Measurements from ENCODE around the gene MAGI3.

Gene MAGI3

DNA sequence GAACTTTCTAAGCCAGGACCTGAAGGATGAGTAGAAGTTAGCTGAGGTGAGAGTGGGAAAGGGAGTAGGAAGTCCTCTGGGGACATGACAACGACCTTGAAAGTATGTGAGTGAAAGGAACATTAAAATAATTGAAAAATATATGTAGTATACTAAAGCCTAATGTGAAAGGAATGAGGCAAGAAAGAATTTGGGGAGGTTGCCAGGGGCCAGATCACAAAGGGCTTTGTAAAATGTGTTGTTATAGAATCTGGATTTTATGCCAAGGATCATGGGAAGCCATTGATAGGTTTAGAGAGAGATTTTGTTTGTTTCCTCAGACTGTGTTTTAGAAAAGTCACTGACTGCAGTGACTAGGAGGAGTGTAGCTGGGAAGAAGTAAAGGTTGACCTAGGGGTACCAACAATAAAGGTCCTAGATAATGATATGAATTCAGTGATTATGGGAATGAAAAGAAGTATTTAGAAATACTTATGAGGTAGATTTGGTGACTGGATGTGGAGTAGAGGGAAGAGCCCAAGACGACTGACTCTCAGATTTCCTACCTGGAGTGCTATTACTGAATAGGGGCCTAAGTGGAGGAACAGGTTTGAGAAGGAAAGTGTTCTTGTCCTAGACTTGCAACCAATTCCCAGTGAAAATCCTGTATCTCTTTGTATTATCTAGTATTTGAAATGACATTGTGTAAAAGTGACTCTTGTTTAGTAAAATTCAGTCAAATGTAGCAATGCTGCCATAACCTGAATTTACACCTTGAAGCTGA is 189.1 kb downstream of the MAGI3 start:
- no peaks in the 10 kb centered on the region for H4K20me1 ChIP-seq (ENCODE audit: insufficient read depth, low read length)
- H3K4me3 ChIP-seq (ENCODE audit: low read depth, low read length, poor library complexity, severe bottlenecking) = no peak overlapping the region
- H3K9me2 ChIP-seq (ENCODE audit: low read depth, low read length) = no peaks in the 10 kb centered on the region
- no peaks in the 10 kb centered on the region for H3K27me3 ChIP-seq (ENCODE audit: insufficient read depth, low read length)
- H3K4me2 ChIP-seq (ENCODE audit: low read length) = no peak overlapping the region
- no peak overlapping the region for H2AFZ ChIP-seq (ENCODE audit: low read length)
- no peaks in the 10 kb centered on the region for H3K36me3 ChIP-seq (ENCODE audit: insufficient read depth, low read length)
- H3K9ac ChIP-seq (ENCODE audit: low read length) = no peak overlapping the region
- H3K27ac ChIP-seq (ENCODE audit: low read depth, low read length, poor library complexity, severe bottlenecking) = no peak overlapping the region
- TF ChIP-seq EZH2 (IDR thresholded peaks at IDR 0.05; ENCODE audit: borderline replicate concordance, low read length) = no peak
- TF ChIP-seq, protein P1, sequence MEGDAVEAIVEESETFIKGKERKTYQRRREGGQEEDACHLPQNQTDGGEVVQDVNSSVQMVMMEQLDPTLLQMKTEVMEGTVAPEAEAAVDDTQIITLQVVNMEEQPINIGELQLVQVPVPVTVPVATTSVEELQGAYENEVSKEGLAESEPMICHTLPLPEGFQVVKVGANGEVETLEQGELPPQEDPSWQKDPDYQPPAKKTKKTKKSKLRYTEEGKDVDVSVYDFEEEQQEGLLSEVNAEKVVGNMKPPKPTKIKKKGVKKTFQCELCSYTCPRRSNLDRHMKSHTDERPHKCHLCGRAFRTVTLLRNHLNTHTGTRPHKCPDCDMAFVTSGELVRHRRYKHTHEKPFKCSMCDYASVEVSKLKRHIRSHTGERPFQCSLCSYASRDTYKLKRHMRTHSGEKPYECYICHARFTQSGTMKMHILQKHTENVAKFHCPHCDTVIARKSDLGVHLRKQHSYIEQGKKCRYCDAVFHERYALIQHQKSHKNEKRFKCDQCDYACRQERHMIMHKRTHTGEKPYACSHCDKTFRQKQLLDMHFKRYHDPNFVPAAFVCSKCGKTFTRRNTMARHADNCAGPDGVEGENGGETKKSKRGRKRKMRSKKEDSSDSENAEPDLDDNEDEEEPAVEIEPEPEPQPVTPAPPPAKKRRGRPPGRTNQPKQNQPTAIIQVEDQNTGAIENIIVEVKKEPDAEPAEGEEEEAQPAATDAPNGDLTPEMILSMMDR (IDR thresholded peaks at IDR 0.05; ENCODE audit: low read length) = no peak
- H3F3A ChIP-seq (ENCODE audit: insufficient read depth, low read length) = no peaks in the 10 kb centered on the region
- no peaks in the 10 kb centered on the region for H3K79me2 ChIP-seq (ENCODE audit: insufficient read depth, low read length)
- no peaks in the 10 kb centered on the region for H3K9me3 ChIP-seq (ENCODE audit: low read length)
- H3K4me1 ChIP-seq (ENCODE audit: insufficient read depth, low read length, severe bottlenecking) = no peaks in the 10 kb centered on the region

DNA sequence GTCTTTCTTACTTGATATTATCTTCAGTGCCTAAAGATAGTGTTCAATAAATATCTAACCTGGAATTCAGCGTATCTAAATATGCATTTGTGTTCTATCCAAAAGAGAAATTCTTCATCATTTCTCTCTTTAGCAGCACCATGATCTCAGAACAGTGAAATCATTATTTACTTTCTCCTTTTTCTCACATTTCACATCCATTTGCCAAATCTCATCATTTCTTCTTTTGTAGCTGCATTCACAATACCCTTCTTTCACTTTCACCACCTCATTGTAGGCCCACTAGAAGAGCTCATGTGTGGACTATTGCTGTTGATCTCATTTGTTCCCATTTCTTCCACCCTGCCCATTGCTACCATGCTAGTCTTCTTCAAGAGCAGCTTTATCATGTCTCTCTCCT is 191.0 kb downstream of the MAGI3 start:
- no peak overlapping the region for H3K4me2 ChIP-seq (ENCODE audit: low read length)
- no peaks in the 10 kb centered on the region for H3K27me3 ChIP-seq (ENCODE audit: insufficient read depth, low read length)
- no peak overlapping the region for H3K4me3 ChIP-seq (ENCODE audit: low read depth, low read length, poor library complexity, severe bottlenecking)

DNA sequence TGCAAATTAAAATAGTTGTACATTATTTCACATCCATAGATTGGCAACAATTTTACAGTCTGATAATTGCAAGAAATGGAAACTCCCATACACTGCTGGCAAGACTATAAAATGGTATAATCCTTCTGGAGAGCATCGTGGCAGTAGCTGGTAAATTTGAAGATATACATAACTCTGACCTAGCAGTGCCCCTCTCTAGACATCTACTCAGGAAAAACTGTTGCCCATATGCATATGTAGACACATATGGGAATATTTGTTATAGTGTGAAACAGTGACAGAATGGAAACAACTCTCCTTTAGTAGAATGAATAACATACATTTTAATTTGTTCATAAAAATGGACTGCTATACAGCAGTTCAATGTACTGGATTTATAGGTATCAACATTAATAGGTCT is 191.8 kb downstream of the MAGI3 start:
- Histone ChIP-seq H3K9me2 (ENCODE audit: low read depth, low read length) (no peaks in the 10 kb centered on the region), H3K9ac (ENCODE audit: low read length) (no peak overlapping the region), H3K27ac (ENCODE audit: low read depth, low read length, poor library complexity, severe bottlenecking) (no peak overlapping the region), H3F3A (ENCODE audit: insufficient read depth, low read length) (no peaks in the 10 kb centered on the region), H3K9me3 (ENCODE audit: low read length) (no peaks in the 10 kb centered on the region), H3K79me2 (ENCODE audit: insufficient read depth, low read length) (no peaks in the 10 kb centered on the region), H3K4me1 (ENCODE audit: insufficient read depth, low read length, severe bottlenecking) (no peaks in the 10 kb centered on the region), H3K27me3 (ENCODE audit: insufficient read depth, low read length) (no peaks in the 10 kb centered on the region), H3K4me2 (ENCODE audit: low read length) (no peak overlapping the region), H3K4me3 (ENCODE audit: low read depth, low read length, poor library complexity, severe bottlenecking) (no peak overlapping the region), H2AFZ (ENCODE audit: low read length) (no peak overlapping the region), H4K20me1 (ENCODE audit: insufficient read depth, low read length) (no peaks in the 10 kb centered on the region), H3K36me3 (ENCODE audit: insufficient read depth, low read length) (no peaks in the 10 kb centered on the region)
- TF ChIP-seq, protein P1 (IDR thresholded peaks at IDR 0.05; ENCODE audit: low read length) = no peak
- TF ChIP-seq EZH2 (IDR thresholded peaks at IDR 0.05; ENCODE audit: borderline replicate concordance, low read length) = no peak

More for the DNA sequence above, 191.0 kb downstream of the MAGI3 start:
- no peaks in the 10 kb centered on the region for H3K79me2 ChIP-seq (ENCODE audit: insufficient read depth, low read length)
- H3K36me3 ChIP-seq (ENCODE audit: insufficient read depth, low read length) = no peaks in the 10 kb centered on the region
- H3K4me1 ChIP-seq (ENCODE audit: insufficient read depth, low read length, severe bottlenecking) = no peaks in the 10 kb centered on the region
- H4K20me1 ChIP-seq (ENCODE audit: insufficient read depth, low read length) = no peaks in the 10 kb centered on the region
- no peak overlapping the region for H3K9ac ChIP-seq (ENCODE audit: low read length)
- no peak overlapping the region for H2AFZ ChIP-seq (ENCODE audit: low read length)
- H3K9me3 ChIP-seq (ENCODE audit: low read length) = no peaks in the 10 kb centered on the region
- no peaks in the 10 kb centered on the region for H3F3A ChIP-seq (ENCODE audit: insufficient read depth, low read length)
- H3K27ac ChIP-seq (ENCODE audit: low read depth, low read length, poor library complexity, severe bottlenecking) = no peak overlapping the region
- no peaks in the 10 kb centered on the region for H3K9me2 ChIP-seq (ENCODE audit: low read depth, low read length)
- TF ChIP-seq, protein P1 (IDR thresholded peaks at IDR 0.05; ENCODE audit: low read length) = no peak
- TF ChIP-seq EZH2 (IDR thresholded peaks at IDR 0.05; ENCODE audit: borderline replicate concordance, low read length) = no peak

All from OCI-LY1 (cell line).